Endodermal cell (in vitro differentiated cells): ENCODE data around the gene SBDS. TPM values are rescaled to one million over a fixed set of nuclear protein-coding genes. Genes with fewer than 3 reads are reported as not detected.
"Not testable (repeated sequence)": the region's sequence is repeated elsewhere in the genome, so short reads cannot be mapped to it uniquely, and the experiment has no call there.

ENCODE experiments used
- DNase-seq: peaks from one replicate; pipeline ENCODE4 v3.0.0-alpha.2; 2017
- H3K27ac ChIP-seq: 2 replicates; pipeline ENCODE4 v1.5.1; 2013; ENCODE audit warnings: mild to moderate bottlenecking, low read depth, low read length, moderate library complexity
- H3K27me3 ChIP-seq: 2 replicates; pipeline ENCODE4 v1.6.1; 2013; ENCODE audit warnings: mild to moderate bottlenecking, low read length, moderate library complexity; ENCODE audit not compliant: insufficient read depth, control insufficient read depth, poor library complexity, severe bottlenecking
- H3K36me3 ChIP-seq: 2 replicates; pipeline ENCODE4 v1.7.0; 2013; ENCODE audit warnings: mild to moderate bottlenecking, low read length, moderate library complexity; ENCODE audit not compliant: control insufficient read depth, insufficient read depth
- H3K4me1 ChIP-seq: one replicate; pipeline ENCODE4 v1.7.0; 2013; ENCODE audit warnings: low read length; ENCODE audit not compliant: control insufficient read depth, insufficient read depth
- H3K4me3 ChIP-seq: 2 replicates; pipeline ENCODE4 v1.5.1; 2013; ENCODE audit warnings: mild to moderate bottlenecking, low read length, moderate library complexity
- H3K9ac ChIP-seq: 2 replicates; pipeline ENCODE4 v1.6.1; 2013; ENCODE audit warnings: mild to moderate bottlenecking, low read length, moderate library complexity; ENCODE audit not compliant: poor library complexity, severe bottlenecking; ENCODE audit errors: extremely low read depth
- H3K9me3 ChIP-seq: 2 replicates; pipeline ENCODE4 v1.6.1; 2013; ENCODE audit warnings: mild to moderate bottlenecking, low read length, moderate library complexity; ENCODE audit not compliant: control insufficient read depth
- H3K27ac Mint-ChIP-seq: 2 replicates; pipeline ENCODE4 v1.8.0; 2020; ENCODE audit warnings: mixed read lengths
- H3K27me3 Mint-ChIP-seq: 2 replicates; pipeline ENCODE4 v1.8.0; 2021; ENCODE audit warnings: mild to moderate bottlenecking, mixed read lengths; ENCODE audit not compliant: insufficient read depth
- H3K36me3 Mint-ChIP-seq: 2 replicates; pipeline ENCODE4 v1.8.0; 2020; ENCODE audit warnings: low read depth, mixed read lengths
- H3K4me1 Mint-ChIP-seq: 2 replicates; pipeline ENCODE4 v1.8.0; 2020; ENCODE audit warnings: mixed read lengths
- H3K4me3 Mint-ChIP-seq: 2 replicates; pipeline ENCODE4 v1.8.0; 2020; ENCODE audit warnings: mild to moderate bottlenecking, moderate library complexity, mixed read lengths
- H3K9me3 Mint-ChIP-seq: 2 replicates; pipeline ENCODE4 v1.8.0; 2020; ENCODE audit warnings: mild to moderate bottlenecking, mixed read lengths
- WGBS, 2 experiments: methylation state at CpG; one replicate each; pipeline versions ENCODE4 v1.1.5 to v1.1.7; 2013; ENCODE audit warnings: missing lambda C conversion rate in 2 of 2, mixed read lengths in 1 of 2; ENCODE audit not compliant: insufficient coverage in 1 of 2, insufficient read length in 1 of 2; 5-methylcytosine and 5-hydroxymethylcytosine counted together
- total RNA-seq, 2 donors: library from RNA; stranded (reverse); fragmentation: NEBNext Ultra II Directional in 1 of 2; extraction: Animal tissue kit (Norgen Biotek cat#: 25700) in 1 of 2; gene quantifications; 2 replicates in 1 of 2; 3 replicates in 1 of 2; pipeline ENCODE4 v1.2.1, GENCODE V29; 2021
- TF ChIP-seq, protein P1 (sequence below): fragments of 200-600 bp; sonication (generic); conservative IDR thresholded peaks from 2 replicates; pipeline ENCODE4 v1.5.0; 2021; ENCODE audit warnings: antibody characterized with exemption, mild to moderate bottlenecking

The SBDS gene
- total RNA-seq, 2 donors from 2014 or later: 22.6 to 28.5 TPM

DNA sequence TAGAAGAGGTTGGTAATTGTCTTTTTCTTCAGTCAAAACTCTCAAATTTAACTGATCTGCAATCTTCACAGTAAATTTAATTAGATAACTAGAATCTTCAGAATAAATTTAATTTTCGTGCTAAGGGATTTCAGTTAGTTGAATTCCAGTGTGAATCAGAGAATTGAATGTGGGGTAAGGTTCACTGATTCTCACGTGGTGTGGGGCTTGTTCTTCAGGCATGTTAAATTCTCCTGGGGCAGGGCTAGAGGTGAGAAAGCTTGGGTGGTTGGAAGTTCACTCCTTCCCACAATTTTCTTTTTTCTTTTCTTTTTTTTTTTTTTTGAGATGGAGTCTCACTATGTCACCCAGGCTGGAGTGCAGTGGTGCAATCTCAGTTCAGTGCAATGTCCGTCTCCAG is 14.3 kb upstream of the SBDS start:
- not testable (repeated sequence) for H3K4me1 Mint-ChIP-seq, H3K27me3 Mint-ChIP-seq, H3K27ac ChIP-seq, DNase-seq, H3K27ac Mint-ChIP-seq, H3K4me3 ChIP-seq, H3K9me3 Mint-ChIP-seq, H3K4me1 ChIP-seq, H3K4me3 Mint-ChIP-seq, H3K9me3 ChIP-seq, H3K27me3 ChIP-seq, H3K9ac ChIP-seq
- WGBS, 2 experiments: 60 to 88% methylated on average over 1 to 3 of the region's 3 CpGs
- H3K36me3 ChIP-seq: peaks cover 33% of the 10 kb centered on the region
- H3K36me3 Mint-ChIP-seq: peaks cover 71% of the 10 kb centered on the region

DNA sequence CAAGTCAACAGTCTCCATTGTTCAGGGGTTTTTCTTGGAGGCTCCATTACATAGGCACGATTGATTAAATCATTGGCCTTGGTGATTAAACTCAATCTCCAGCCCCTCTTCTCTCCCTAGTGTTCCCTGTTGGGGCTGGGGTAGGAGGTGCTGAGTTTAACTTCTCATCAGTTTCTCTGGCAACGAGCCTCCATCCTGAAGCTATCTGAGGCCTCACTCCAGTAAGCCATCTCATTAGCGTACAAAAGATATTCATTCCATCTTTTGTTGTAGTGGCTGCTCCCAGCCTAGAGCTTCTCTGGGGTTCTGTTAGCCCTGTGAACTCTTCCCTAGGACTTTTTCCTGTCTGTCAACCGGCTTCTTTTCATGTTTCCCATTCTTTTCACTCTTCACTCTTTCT is 12.9 kb upstream of the SBDS start:
- no peak overlapping the region for H3K27ac Mint-ChIP-seq
- H3K4me3 ChIP-seq: no peak overlapping the region

DNA sequence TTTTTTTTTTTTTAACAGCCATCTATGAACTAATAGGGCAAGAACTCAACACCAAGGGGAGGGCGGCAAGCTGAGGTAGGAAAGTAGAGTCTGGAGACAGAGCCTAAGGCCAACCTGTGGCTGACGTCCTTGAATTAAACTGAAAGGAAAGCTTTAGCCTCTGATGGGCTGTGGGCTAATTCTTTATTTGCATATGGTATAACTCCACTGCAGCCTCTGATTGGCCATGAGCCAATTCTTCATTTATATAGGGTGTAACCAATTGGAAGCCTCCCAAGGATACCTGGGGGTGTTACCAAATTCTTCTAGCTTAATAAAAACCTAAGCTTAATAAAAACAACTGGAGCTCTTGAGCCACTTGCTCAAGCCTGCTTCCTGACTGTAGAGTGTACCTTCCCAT is 11.6 kb upstream of the SBDS start:
- Histone ChIP-seq H3K27ac (no peak overlapping the region), H3K27me3 (no peaks in the 10 kb centered on the region), H3K9ac (no peak overlapping the region), H3K4me3 (no peak overlapping the region), H3K9me3 (no peaks in the 10 kb centered on the region), H3K36me3 (peaks cover 34% of the 10 kb centered on the region), H3K4me1 (no peaks in the 10 kb centered on the region)
- TF ChIP-seq, protein P1, sequence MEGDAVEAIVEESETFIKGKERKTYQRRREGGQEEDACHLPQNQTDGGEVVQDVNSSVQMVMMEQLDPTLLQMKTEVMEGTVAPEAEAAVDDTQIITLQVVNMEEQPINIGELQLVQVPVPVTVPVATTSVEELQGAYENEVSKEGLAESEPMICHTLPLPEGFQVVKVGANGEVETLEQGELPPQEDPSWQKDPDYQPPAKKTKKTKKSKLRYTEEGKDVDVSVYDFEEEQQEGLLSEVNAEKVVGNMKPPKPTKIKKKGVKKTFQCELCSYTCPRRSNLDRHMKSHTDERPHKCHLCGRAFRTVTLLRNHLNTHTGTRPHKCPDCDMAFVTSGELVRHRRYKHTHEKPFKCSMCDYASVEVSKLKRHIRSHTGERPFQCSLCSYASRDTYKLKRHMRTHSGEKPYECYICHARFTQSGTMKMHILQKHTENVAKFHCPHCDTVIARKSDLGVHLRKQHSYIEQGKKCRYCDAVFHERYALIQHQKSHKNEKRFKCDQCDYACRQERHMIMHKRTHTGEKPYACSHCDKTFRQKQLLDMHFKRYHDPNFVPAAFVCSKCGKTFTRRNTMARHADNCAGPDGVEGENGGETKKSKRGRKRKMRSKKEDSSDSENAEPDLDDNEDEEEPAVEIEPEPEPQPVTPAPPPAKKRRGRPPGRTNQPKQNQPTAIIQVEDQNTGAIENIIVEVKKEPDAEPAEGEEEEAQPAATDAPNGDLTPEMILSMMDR: no peak
- Mint-ChIP-seq H3K27ac (no peak overlapping the region), H3K36me3 (peaks cover 74% of the 10 kb centered on the region), H3K4me1 (no peaks in the 10 kb centered on the region), H3K9me3 (no peaks in the 10 kb centered on the region), H3K4me3 (no peak overlapping the region), H3K27me3 (no peaks in the 10 kb centered on the region)
- DNase-seq: no peak
- WGBS, 2 experiments: 83% methylated on average over 2 of the region's 2 CpGs; no CpG with 5 or more reads in 1 of the 2 experiments

More for the DNA sequence above, 12.9 kb upstream of the SBDS start:
- H3K27me3 ChIP-seq: no peaks in the 10 kb centered on the region
- TF ChIP-seq, protein P1: no peak
- H3K9ac ChIP-seq: no peak overlapping the region
- H3K36me3 ChIP-seq: peaks cover 33% of the 10 kb centered on the region
- no peaks in the 10 kb centered on the region for H3K9me3 ChIP-seq
- no peaks in the 10 kb centered on the region for H3K4me1 Mint-ChIP-seq
- no peak for DNase-seq
- WGBS, 2 experiments: 92 to 94% methylated on average over 3 to 4 of the region's 4 CpGs
- H3K27ac ChIP-seq: no peak overlapping the region
- no peaks in the 10 kb centered on the region for H3K27me3 Mint-ChIP-seq
- peaks cover 70% of the 10 kb centered on the region for H3K36me3 Mint-ChIP-seq
- no peak overlapping the region for H3K4me3 Mint-ChIP-seq
- H3K4me1 ChIP-seq: no peaks in the 10 kb centered on the region
- H3K9me3 Mint-ChIP-seq: no peaks in the 10 kb centered on the region

DNA sequence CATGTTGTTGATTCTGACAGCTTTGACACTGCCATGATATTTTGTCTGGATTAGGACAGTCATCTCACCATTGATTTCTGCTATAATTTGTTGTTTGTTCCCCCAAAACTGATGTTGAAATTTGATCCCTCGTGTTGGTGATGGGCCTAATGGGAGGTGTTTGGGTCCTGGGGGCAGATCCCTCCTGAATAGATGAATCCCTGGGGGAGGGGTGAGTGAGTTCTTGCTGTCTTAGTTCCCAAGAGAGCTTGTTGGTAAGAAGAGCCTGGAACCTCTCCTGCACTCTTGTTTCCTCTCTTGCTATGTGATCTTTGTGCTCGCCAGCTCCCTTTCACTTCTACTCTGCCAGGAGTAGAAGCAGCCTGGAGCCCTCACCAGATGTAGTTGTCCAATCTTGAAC is 8.8 kb upstream of the SBDS start:
- H3K27ac ChIP-seq, H3K9ac ChIP-seq, H3K27me3 Mint-ChIP-seq, H3K9me3 Mint-ChIP-seq, H3K4me1 Mint-ChIP-seq, H3K4me1 ChIP-seq, H3K4me3 ChIP-seq, H3K4me3 Mint-ChIP-seq, H3K27me3 ChIP-seq, H3K9me3 ChIP-seq, H3K27ac Mint-ChIP-seq, DNase-seq: not testable (repeated sequence)
- 90% methylated on average over 2 of the region's 2 CpGs; no CpG with 5 or more reads in 1 of the 2 experiments for WGBS, 2 experiments
- peaks cover 56% of the 10 kb centered on the region for H3K36me3 Mint-ChIP-seq
- H3K36me3 ChIP-seq: peaks cover 31% of the 10 kb centered on the region
